K562 (cell line): ENCODE data around the gene RUVBL2.

Source experiments
- BMI1 ChIP-seq: fragments of 150-350 bp; IDR thresholded peaks from 2 replicates; pipeline ENCODE4 v1.6.1; 2014; ENCODE audit warnings: low read length
- POLR2A ChIP-seq: fragments of 450-650 bp; conservative IDR thresholded peaks from 2 replicates; pipeline ENCODE4 v1.6.1; 2016
- U2AF2 ChIP-seq: fragments of 200-400 bp; formaldehyde crosslinking; optimal IDR thresholded peaks from 2 replicates; pipeline ENCODE3; 2017; ENCODE audit warnings: low read depth, mild to moderate bottlenecking, low read length
- ZBTB40 ChIP-seq, 2 experiments: fragments of 450-650 bp in 1 of 2; sonication (generic) in 1 of 2; formaldehyde crosslinking in 1 of 2; IDR thresholded peaks; 2 replicates each; pipeline versions ENCODE4 v1.7.1 to v1.9.0; 2016 to 2022; ENCODE audit warnings: inconsistent platforms in 1 of 2, mild to moderate bottlenecking in 1 of 2, missing genetic modification reagents in 1 of 2
- ZSCAN29 ChIP-seq: fragments of 450-650 bp; IDR thresholded peaks from 2 replicates; pipeline ENCODE4 v1.6.1; 2017
- TF ChIP-seq, protein P1 (sequence below): sonication (generic); formaldehyde crosslinking; IDR thresholded peaks from 2 replicates; pipeline ENCODE4 v1.9.0; 2022; ENCODE audit warnings: mild to moderate bottlenecking, missing genetic modification reagents
- TF ChIP-seq, protein P2 (sequence below): IDR thresholded peaks from 3 replicates; pipeline ENCODE4 v1.6.1; 2011; ENCODE audit warnings: borderline replicate concordance, mild to moderate bottlenecking; ENCODE audit not compliant: insufficient read length, insufficient read depth

GRCh38 chr19:48969276-48970138 is 24.2 kb upstream of the RUVBL2 start:
- TF ChIP-seq, protein P1, sequence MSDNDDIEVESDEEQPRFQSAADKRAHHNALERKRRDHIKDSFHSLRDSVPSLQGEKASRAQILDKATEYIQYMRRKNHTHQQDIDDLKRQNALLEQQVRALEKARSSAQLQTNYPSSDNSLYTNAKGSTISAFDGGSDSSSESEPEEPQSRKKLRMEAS: no peak; the same call in 1 of the 2 replicates
- TF ChIP-seq ZSCAN29 (no peak), ZBTB40 (IDR thresholded peaks at IDR 0.05) (no peak), ZBTB40 (CRISPR knock-in tag; IDR thresholded peaks at IDR 0.05) (no peak), BMI1 (no peak), U2AF2 (no peak), POLR2A (no peak)
- TF ChIP-seq, protein P2, sequence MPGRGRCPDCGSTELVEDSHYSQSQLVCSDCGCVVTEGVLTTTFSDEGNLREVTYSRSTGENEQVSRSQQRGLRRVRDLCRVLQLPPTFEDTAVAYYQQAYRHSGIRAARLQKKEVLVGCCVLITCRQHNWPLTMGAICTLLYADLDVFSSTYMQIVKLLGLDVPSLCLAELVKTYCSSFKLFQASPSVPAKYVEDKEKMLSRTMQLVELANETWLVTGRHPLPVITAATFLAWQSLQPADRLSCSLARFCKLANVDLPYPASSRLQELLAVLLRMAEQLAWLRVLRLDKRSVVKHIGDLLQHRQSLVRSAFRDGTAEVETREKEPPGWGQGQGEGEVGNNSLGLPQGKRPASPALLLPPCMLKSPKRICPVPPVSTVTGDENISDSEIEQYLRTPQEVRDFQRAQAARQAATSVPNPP: no peak
